Inflammatory macrophage treated with lipopolysaccharide for 1 hour (primary cell): ENCODE measurements around the gene DDX47.
"Not testable (repeated sequence)": the region's sequence is repeated elsewhere in the genome, so short reads cannot be mapped to it uniquely, and the experiment has no call there.

Experiments used
- DNase-seq, 2 donors: peaks; one replicate each; pipeline ENCODE4 v3.0.0-alpha.2; 2020 to 2022

Gene DDX47

DNA sequence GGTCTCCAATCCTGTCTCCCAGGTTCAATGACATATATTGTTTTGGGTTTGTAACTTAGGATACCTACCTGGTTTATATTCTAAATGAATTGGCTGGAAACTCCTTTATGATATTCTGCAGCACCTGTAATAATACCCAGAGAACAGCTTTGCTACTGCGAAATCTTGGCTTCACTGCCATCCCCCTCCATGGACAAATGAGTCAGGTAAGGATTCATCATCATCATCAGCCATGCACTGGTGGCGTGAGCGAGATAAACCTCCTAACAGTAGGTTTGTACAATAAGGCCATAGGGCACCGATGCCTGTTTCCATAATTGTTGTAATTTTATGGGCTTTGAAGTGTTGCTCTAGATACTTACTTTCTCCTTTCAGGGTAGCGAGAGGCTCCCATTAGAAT lies 10.7 kb downstream of the DDX47 start:
- no peak for DNase-seq

DNA sequence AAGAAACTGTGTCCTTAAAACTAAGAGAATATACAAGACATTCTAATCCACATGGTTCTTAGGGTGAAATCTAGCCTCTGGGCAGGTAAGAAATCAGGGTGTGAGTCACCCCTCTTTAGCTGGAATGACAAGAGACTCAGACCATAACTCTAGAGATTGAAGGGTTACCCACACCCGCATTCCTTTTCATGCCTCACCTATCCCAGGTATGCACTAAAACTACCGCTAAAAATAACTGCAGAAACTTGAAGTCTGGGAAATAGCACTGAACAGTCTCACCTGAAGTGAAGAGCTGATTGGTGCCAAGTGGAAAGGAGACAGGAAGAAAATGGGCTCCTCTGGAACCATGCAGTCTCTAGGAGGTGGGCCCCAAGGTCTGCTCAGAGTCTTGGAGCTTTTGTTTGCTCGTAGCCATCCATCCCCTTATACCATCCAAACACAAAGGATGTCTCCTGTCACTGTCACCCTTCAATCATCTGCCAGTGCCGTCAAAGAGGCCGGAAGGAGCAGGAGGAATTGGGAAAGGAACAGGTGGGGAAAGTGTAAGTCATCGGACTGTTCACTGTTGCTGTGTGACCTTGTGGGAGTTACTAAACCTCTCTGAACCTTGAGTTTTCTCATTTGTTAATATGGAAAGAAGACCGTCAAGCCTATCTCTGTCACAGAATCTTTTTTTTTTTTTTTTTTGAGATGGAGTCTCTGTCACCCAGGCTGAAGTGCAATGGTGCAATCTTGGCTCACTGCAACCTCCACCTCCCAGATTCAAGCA lies 22.4 kb downstream of the DDX47 start:
- no peak for DNase-seq

DNA sequence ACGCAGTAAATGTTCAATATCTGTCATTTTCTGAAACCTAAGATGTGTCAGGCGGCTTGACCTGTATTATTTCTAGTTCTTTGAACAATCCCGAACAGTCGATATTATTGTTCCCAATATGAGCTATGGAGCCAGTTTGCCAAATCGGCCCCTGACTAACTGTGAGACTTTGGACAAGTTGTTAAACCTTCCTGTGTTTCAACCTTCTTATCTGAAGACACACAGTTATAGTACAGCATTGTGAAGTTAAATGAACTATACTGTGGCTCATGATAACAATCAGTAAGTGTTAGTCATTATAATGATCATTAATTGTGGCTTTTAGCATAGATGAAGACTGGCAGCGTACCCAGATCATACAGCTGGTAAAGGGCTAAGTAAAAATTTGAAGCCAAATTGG lies 23.4 kb downstream of the DDX47 start:
- no peak for DNase-seq

DNA sequence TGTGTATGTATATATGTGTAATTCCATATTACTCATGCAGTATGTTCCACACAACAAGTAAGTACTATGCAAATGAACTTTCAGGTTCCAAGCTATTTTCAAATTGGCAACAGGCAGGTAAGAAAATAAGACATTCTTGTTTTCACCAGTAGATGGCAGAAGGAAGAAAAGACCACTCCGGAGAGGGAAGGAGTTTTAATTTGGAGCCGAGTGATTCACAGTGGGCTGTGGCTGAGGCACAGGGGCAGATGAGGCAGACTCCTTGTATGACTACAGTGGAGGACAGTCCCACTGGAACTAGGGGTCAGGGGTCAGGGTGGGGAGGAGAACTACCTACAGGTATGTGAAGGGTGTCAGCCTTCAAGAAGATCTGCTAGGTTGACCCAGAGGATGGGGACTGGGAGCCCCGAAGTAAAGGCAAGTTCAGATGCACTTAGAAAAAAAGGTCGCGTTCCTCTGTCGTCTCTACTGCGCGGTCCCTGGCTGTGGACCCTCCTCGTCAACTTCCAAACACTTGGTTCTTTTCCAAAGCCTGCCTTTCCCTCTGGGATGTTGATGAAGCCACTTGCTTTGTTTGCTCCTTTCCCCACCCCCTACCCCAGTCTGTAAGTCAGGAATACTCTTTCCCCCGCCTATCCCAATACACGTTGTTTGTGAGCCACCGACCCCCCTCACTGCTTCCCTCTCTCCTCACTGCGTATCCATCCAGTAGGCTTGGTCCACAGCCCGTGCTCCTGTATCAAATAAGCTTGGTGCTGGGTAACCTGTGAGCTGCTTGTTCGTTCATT lies 24.1 kb downstream of the DDX47 start:
- peak; percentile 21 to 26 for DNase-seq

DNA sequence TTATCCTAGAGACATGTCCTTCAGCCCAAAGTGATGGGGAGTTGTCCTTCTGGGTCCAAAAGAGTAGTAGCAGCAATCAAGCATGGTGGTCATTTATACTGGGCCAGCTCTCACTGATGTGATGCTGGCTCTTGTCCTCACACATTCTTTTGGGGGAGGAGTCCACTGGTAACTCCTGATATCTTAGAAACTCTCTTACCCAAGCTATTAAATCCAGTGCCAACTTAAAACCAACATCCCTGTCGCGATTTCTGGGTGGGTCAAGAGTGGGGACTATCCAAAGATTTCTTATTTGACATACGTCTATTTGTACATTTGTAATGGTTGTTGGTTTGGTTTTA lies 24.6 kb downstream of the DDX47 start:
- DNase-seq = no peak

DNA sequence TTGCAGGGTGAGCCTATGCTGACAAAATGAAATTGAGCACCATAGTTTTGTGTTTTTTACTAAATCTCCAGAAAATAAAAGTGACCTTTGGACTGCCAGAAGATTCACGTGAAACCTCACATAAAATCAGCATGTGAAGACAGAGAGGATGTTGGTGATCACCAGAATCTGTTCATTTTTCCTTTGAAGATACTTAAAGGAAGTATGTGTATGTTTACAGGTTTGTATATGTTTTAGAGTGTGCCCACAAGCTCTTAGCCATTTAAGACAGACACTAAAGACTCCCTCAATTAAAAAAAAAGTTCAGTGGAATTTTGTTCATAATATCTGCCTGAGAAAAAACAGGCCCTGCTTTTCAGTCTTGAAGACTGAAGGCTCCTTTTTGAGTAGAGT lies 25.9 kb downstream of the DDX47 start:
- DNase-seq = no peak

DNA sequence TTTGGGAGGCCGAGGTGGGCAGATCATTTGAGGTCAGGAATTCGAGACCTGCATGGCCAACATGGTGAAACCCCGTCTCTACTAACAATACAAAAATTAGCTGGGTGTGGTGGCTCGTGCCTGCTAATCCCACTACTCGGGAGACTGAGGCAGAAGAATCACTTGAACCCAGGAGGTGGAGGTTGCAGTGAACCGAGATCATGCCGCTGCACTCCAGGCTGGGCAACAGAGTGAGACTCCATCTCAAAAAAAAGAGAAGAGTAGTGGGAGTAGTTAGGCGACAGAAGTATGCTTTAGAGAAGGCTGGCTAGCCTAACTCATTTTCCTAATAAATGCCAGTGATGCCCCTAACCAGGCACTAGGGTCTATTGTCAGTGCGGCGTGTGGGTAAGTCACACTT lies 26.3 kb downstream of the DDX47 start:
- not testable (repeated sequence) for DNase-seq

DNA sequence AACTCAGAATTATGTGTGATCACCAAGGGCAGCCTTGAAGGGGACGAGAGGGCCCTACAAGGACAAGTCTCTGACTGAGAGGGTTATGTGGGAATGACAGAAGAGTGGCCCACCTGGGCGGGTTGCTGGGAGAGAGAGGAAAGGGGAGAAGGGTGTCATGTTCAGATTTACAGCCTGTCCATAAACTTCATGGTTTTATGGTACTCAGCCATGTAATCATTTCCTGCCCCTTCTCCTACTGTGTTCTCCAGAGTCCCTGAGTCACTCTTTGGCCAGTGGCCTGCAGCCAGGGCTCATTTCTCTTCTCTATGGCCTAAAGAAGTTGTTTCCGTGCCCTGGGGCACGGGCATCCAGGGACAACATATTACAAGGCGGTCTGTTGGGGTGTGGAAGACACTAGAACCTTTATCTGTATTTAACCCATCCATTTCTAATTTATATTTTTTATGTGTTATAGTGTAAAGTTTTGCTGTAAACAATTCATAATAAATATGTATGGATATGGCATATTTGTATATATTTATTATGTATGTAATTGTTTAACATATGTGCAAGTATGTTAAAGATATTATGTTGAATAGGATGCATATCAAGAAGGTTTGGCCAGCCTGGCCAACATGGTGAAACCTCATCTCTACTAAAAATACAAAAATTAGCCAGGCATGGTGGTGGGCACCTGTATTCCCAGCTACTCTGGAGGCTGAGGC lies 26.9 kb downstream of the DDX47 start:
- no peak for DNase-seq

DNA sequence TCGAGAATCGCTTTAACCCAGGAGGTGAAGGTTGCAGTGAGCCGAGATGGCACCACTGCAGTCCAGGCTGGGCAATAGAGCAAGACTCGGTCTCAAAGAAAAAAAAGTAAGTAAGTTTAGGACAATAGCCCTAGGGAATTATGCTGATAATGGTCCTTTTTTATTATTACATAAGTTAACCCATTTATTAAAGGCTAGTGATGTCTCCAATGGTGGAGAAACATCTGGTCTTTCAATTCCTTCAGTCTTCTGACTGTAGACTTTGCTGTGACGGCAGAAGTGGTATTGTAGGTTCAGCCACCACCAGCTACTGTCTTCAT lies 27.4 kb downstream of the DDX47 start:
- no peak for DNase-seq

DNA sequence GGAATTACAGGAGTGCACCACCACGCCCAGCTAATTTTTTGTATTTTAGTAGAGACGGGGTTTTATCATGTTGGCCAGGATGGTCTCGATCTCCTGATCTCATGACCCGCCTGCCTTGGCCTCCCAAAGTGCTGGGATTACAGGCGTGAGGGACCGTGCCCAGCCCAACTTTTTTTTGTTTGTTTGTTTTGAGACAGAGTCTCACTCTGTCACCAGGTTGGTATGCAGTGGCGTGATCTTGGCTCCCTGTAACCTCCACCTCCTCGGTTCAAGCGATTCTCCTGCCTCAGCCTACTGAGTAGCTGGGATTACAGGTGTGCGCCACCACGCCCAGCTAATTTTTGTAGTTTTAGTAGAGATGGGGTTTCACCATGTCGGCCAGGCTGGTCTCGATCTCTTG lies 28.3 kb downstream of the DDX47 start:
- DNase-seq = not testable (repeated sequence)

DNA sequence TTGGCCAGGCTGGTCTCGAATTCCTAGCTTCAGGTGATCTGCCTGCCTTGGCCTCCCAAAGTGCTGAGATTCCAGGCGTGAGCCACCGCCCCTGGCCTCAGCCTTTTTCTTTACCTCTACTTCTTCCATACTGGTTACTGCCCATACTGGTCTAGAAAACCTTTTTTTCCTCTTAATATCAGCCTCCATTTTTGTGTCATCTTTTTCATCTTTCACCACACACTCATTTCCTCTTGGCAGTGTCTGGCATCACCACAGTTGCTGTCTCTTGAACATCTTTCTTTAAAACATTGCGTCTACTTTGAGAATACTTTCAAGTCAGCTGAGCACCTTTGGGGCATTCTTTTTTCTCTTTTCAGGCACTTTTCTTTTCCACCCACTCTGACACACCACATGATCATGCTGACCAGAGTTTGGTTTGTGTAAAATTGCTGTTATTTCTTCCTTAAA lies 32.7 kb downstream of the DDX47 start:
- no peak for DNase-seq

DNA sequence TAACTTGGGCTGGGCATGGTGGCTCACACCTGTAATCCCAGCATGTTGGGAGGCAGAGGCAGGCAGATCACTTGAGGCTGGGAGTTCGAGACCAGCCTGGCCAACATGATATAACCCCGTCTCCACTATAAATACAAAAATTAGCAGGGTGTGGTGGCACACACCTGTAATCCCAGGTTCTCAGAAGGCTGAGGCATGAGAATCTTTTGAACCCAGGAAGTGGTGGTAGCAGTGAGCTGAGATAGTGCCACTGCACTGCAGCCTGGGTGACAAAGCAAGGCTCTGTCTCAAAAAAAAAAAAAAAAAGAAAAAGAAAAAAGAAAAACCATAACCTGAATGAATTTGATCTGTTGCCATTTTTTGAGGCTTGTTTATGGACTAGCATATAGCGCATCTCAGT lies 33.6 kb downstream of the DDX47 start:
- DNase-seq = not testable (repeated sequence)

DNA sequence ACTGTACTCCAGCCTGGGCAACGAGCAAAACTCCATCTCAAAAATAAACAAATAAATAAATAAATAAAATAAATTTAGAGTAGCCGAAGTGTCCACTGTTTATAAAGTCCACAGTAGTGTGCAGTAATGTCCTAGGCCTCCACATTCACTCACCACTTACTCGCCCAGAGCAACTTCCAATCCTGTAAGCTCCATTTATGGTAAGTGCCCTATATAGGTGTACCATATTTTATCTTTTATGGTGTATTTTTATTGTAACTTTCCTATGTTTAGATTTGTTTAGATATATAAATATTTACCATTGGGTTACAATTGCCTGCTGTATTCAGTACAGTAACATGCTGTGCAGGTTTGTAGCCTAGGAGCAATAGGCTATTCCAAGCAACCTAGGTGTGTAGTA lies 40.3 kb downstream of the DDX47 start:
- no peak for DNase-seq

DNA sequence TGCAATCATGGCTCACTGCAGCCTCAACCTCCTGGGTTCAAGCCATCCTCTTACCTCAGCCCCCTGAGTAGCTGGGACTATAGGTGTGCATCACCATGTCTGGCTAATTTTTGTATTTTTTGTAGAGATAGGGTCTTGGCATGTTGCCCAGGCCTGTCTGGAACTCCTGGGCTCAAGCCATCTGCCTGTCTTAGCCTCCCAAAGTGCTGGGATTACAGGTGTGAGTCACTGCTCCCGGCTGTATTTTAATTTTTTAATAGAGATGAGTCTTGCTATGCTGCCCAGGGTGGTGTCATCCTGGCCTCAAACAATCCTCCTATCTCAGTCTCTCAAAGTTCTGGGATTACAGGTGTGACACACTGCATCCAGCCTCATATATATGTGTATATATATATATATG lies 46.5 kb downstream of the DDX47 start:
- DNase-seq = no peak

DNA sequence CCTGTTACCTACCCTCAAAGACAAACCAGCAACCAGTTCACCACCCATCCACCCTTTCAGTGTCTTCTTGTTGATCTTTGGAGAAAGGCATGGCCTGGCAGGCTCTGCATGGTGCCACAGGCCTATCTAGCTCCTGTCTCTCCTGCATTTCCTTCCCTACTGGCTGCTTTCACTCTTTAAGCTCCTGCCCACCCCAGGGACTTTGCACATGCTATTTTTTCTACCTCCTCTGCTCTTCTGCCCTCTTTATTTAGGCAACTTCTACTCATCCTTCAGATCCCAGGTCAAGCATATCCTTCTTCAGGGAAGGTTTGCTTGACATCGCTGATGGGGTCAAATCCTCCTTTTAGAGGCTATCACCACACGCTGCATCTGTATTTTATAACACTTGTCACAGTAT lies 51.1 kb downstream of the DDX47 start:
- no peak for DNase-seq

DNA sequence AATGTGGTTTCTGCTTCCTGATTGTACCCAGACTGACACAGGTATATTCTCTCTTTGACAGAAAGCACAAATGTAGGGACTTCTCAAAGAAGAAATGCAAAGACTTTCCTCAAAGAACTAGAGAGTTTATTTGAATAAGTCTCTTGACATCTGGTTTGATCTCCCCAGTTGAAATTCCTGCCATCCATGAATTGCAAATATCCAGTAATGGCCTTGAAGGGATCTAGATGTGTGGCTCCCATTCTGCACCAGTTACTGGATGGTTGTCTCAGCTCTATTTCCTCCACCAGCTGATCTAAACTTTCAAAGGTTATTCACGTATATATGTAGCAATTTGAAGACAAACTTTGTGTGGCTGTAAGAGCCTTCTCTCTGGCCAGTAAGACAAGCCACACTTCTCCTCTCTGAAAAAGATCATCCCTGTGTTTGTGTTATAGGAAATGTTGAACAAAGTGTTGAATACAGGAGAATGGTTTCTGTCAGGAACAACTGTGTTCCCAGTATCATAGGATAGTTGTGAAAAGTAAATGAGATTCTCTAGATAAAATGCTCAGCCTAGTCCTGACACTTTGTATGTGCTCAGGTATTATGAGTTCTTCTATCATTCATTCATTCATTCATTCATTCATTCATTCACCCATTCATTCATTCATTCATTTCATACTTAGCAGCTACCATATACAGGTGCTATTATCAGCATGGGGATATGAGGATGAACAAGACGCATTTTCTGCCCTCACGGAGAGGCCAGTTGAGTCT lies 55.5 kb downstream of the DDX47 start:
- no peak for DNase-seq

DNA sequence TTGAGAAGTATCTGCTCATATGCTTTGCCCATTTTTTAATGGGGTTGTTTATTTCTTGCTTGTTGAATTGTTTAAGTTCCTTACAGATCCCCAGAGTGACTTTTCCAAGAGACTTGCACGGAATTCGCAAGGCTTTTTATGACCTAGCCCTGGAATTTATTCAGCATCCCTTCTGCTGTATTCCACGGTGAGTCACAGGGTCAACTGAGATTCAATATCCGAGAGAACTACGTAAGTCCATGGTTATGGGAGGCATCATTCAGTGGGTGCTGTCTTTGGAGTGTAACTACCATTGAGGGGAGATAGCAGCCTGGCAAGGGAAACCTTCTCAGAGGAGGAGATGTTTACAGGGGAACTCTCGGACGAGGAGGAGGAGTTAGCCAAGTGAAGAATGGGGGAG lies 57.3 kb downstream of the DDX47 start:
- no peak for DNase-seq

DNA sequence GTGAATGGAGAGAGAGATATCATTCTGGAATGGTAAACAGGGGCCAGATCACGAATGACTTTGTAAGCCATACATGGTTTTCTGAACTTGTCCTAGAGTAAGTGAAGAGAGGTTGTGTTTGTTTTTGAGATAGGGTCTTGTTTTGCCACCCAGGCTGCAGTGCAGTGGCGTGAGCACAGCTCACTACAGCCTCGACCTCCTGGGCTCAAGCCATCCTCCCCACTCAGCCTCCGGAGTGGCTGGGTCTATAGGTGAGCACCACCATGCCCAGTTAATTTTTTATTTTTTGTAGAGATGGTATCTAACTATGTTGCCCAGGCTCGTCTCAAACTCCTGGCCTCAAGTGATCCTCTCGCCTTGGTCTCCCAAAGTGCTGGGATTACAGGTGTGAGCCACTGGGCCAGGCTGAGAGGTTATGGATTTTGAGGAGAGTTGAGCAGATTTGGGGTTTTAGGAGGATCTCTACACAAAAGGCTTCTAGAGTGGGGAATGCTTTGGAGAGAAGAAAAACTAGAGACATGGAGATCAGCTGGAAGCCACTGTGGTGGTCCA lies 58.5 kb downstream of the DDX47 start:
- DNase-seq = no peak

DNA sequence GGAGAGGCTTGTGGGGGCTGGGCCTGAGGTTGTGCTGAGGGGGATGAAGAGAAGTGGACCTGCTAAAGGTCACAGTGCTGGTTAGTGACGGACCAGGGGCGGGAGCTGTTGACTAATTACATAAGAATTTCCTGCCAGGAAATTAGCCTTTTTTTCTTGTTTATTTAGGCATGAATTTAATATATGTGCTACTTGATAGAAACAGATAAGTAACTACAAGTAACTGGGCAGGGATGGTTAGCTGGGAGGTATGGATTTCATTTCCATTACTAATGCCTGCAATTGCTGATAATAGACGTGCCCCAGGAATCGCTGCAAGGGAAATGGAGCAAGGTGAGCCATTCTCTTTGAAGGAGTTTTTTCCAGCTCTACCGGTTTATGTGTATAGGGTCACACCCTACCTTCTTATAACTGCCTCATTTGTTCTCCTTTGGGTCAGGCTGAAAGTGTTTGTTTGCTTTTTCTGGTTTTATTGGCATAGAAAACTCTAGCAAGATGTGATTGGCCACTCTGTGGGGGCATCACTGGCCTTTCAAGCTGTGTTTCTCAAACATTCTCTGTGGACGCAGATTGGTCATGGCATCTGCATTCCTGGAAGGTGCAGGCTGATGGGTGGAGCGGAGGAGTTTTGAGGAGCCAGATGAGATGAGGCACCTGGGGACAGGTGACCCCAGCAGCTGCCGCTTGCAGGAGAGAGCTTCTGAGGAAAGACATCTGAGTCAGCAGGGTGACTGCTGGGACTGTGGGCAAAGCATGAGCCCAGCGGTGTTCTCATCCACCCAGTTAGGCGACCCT lies 59.2 kb downstream of the DDX47 start:
- no peak for DNase-seq

DNA sequence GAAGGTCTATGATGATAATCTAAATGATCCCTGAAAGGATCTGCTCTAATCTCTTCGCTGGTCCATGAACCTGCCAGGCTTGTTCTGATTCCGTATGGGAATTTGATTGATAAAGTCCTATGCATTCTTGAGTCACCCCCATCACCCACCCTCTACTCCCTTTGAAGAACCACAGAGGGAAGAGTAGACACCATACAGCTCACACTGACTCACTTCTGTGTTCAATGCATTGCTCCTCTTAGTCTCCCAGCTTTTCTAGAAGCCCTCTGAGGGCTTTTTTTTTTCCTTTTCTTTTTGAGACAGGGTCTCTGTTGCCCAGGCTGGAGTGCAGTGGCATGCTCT lies 59.8 kb downstream of the DDX47 start:
- no peak for DNase-seq

DNA sequence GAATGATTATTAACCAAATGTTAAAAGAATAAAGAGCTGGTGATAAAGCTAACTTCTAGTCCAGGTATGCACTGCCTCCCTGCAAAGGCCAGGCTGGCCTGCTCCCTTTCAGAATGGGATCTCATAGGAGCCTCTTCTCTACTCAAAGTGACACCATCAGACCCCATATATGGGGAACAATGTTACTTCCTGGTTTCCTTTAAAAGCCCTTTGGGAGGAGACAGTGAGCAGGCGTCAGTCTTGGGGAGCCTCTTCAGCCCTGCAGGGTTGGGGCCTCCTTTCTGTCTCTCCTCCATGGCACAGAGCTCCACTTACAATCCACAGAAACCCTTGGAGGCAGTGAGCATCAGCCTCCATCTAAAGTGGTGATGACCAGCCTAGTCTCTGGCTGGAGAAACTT lies 60.9 kb downstream of the DDX47 start:
- peak in 1 of 2 donors; percentile 16 for DNase-seq

DNA sequence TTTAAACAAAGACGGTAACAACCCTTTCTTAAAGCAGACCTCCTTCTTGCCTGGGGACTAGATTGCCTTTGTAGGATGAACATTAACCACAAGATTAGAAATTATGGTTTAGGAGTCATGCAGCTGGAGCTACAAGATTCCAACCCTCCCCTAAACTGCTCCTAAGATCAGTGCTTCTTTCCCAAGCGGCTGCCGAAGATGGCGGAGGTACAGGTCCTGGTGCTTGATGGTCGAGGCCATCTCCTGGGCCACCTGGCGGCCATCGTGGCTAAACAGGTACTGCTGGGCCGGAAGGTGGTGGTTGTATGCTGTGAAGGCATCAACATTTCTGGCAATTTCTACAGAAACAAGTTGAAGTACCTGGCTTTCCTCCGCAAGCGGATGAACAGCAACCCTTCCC lies 62.2 kb downstream of the DDX47 start:
- DNase-seq = not testable (repeated sequence)
